T-helper 1 cell treated with Interleukin-12 subunit alpha and Interleukin-12 subunit beta and Interleukin-4 antibody, amounts not matched to agents 30 μg/mL and 1 μg/mL, for 36 hours (primary cell): ENCODE results near the gene CATSPER2.
"Not testable (repeated sequence)": the region's sequence is repeated elsewhere in the genome, so short reads cannot be mapped to it uniquely, and the experiment has no call there.

Experiments
- H3K27ac Mint-ChIP-seq: one replicate; pipeline ENCODE4 v1.8.0; 2021; ENCODE audit warnings: mild to moderate bottlenecking, mixed read lengths
- H3K27me3 Mint-ChIP-seq: one replicate; pipeline ENCODE4 v1.8.0; 2021; ENCODE audit warnings: low read depth, mixed read lengths
- H3K36me3 Mint-ChIP-seq: one replicate; pipeline ENCODE4 v1.8.0; 2021; ENCODE audit warnings: low read depth, mixed read lengths
- H3K4me1 Mint-ChIP-seq: one replicate; pipeline ENCODE4 v1.8.0; 2021; ENCODE audit warnings: low read depth, mixed read lengths
- H3K4me3 Mint-ChIP-seq: one replicate; pipeline ENCODE4 v1.8.0; 2021; ENCODE audit warnings: mild to moderate bottlenecking, moderate library complexity, mixed read lengths
- H3K9me3 Mint-ChIP-seq: one replicate; pipeline ENCODE4 v1.8.0; 2021; ENCODE audit warnings: mixed read lengths

Gene CATSPER2

GRCh38 chr15:43618700-43619099, 29.9 kb downstream of the CATSPER2 start, which contains the start of gene STRC:
TSS of gene STRC (minus strand) at chr15:43618800. CDS start at chr15:43618722, 78 bp downstream.
- H3K27me3 Mint-ChIP-seq: peaks cover 20% of the 10 kb centered on the region
- H3K27ac Mint-ChIP-seq, H3K9me3 Mint-ChIP-seq, H3K4me1 Mint-ChIP-seq, H3K36me3 Mint-ChIP-seq, H3K4me3 Mint-ChIP-seq: not testable (repeated sequence)

- not testable (repeated sequence) for H3K27ac Mint-ChIP-seq, H3K4me1 Mint-ChIP-seq, H3K9me3 Mint-ChIP-seq, H3K36me3 Mint-ChIP-seq, H3K4me3 Mint-ChIP-seq
- H3K27me3 Mint-ChIP-seq: peaks cover 18% of the 10 kb centered on the region
Observed at GRCh38 chr15:43617750-43618149, 30.9 kb downstream of the CATSPER2 start.

DNA sequence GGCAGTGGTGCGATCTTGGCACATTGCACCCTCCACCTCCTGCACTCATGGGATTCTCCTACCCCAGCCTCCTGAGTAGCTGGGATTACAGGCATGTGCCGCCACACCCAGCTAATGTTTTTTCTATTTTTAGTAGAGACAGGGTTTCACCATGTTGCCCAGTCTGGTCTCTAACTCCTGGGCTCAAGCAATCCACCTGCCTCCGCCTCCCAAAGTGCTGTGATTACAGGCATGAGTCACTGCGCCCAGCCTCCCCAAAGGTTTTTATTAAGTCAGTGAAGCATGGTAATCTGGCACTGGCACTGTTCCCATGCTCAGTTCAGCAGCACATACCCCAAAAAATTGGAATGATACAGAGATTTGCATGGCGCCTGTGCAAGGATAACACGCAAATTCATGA, 46.4 kb downstream of the CATSPER2 start:
- H3K27me3 Mint-ChIP-seq: peaks cover 21% of the 10 kb centered on the region
- not testable (repeated sequence) for H3K36me3 Mint-ChIP-seq, H3K27ac Mint-ChIP-seq, H3K4me1 Mint-ChIP-seq, H3K9me3 Mint-ChIP-seq, H3K4me3 Mint-ChIP-seq

- not testable (repeated sequence) for H3K36me3 Mint-ChIP-seq, H3K4me1 Mint-ChIP-seq, H3K27ac Mint-ChIP-seq, H3K4me3 Mint-ChIP-seq, H3K9me3 Mint-ChIP-seq
- peaks cover 26% of the 10 kb centered on the region for H3K27me3 Mint-ChIP-seq
Observed at GRCh38 chr15:43600200-43600599, 48.4 kb downstream of the CATSPER2 start.

DNA sequence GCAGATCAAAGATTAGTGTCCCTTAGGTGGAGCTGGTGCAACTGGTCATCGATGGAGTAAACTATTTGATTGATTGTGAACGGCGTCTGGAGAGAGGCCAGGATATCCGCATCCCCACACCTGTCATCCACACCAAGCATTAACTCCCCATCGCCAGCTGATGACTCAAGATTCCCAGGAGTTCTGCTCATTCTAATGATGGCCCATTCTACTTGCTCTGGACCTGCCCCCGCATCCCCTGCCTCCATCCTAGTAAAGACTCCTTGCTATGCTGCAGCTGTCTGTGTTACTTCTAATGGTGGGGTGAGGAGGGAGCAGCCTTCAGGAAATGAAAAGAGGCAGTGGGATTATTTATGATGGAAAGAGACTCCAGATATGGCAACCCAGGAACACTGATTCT, 49.5 kb downstream of the CATSPER2 start:
- not testable (repeated sequence) for H3K36me3 Mint-ChIP-seq, H3K4me3 Mint-ChIP-seq, H3K27ac Mint-ChIP-seq, H3K9me3 Mint-ChIP-seq, H3K4me1 Mint-ChIP-seq
- H3K27me3 Mint-ChIP-seq: peaks cover 21% of the 10 kb centered on the region

- not testable (repeated sequence) for H3K36me3 Mint-ChIP-seq, H3K27ac Mint-ChIP-seq, H3K4me1 Mint-ChIP-seq, H3K9me3 Mint-ChIP-seq, H3K4me3 Mint-ChIP-seq
- peaks cover 14% of the 10 kb centered on the region for H3K27me3 Mint-ChIP-seq
Observed at GRCh38 chr15:43593328-43594190, 55.1 kb downstream of the CATSPER2 start, which contains the start of gene CKMT1B. TSS of gene CKMT1B (plus strand) at chr15:43594027. CDS start at chr15:43594219, 192 bp downstream.

- not testable (repeated sequence) for H3K4me3 Mint-ChIP-seq, H3K27ac Mint-ChIP-seq, H3K9me3 Mint-ChIP-seq, H3K4me1 Mint-ChIP-seq, H3K36me3 Mint-ChIP-seq
- peaks cover 11% of the 10 kb centered on the region for H3K27me3 Mint-ChIP-seq
Observed at GRCh38 chr15:43592841-43593240, 55.8 kb downstream of the CATSPER2 start.

DNA sequence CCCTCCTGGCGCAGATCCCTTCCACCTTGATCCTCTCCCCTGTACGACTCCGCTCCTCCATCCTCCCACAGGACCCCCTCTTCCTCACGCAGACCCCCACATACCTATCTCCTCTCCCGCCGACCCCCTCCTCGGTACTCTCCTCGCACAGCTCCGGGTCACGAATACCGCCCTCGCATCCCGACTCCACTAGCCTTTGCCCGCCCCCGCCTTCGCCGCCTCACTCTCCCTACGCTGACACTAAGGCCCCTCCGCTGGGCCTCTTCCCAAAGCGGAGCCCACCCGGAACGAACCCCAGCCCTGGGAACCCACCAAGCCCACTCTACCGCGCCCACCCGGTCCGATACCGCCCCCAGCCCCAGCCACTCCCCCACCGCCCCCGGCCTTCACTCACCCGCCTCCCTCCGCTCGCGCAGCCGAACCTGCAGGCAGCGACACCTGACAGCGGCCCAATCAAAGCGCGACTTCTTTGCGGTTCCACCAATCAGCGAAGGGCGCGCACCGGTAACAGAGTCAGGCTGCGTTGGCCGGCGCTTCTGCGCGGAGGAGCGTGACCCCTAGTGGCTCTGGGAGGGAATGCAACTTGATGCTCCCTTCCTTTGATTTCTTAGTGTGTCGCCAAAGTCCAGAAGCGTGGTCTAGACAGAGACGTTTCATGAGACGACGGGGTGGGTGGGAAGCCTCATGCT, 58.7 kb downstream of the CATSPER2 start, which contains the start of gene PPIP5K1:
TSS of gene PPIP5K1 (minus strand) at position 431 of the 689 bp plus-strand sequence. CDS start 5,704 bp downstream, outside the sequence.
- not testable (repeated sequence) for H3K27me3 Mint-ChIP-seq, H3K9me3 Mint-ChIP-seq, H3K4me1 Mint-ChIP-seq, H3K4me3 Mint-ChIP-seq, H3K36me3 Mint-ChIP-seq, H3K27ac Mint-ChIP-seq
